C4-2B (cell line): ENCODE data around the gene ASAP2.

Experiments used
- H3K27ac ChIP-seq: fragments of 450-650 bp; 2 replicates; pipeline ENCODE4 v1.5.1; 2017
- CTCF ChIP-seq: fragments of 450-650 bp; conservative IDR thresholded peaks from 2 replicates; pipeline ENCODE4 v1.5.1; 2017; ENCODE audit warnings: mild to moderate bottlenecking
- ZFX ChIP-seq: fragments of 450-650 bp; IDR thresholded peaks from 2 replicates; pipeline ENCODE4 v1.6.1; 2017

The ASAP2 gene

GRCh38 chr2:9268301-9269080, 61.9 kb downstream of the ASAP2 start:
- TF ChIP-seq CTCF: no peak
- TF ChIP-seq ZFX: no peak
- H3K27ac ChIP-seq: no peak overlapping the region

GRCh38 chr2:9269295-9269694, 62.7 kb downstream of the ASAP2 start:
- H3K27ac ChIP-seq: no peak overlapping the region

GRCh38 chr2:9269695-9270360, 63.2 kb downstream of the ASAP2 start:
- no peak overlapping the region for H3K27ac ChIP-seq
- no peak for TF ChIP-seq CTCF

More at GRCh38 chr2:9269295-9269694, 62.7 kb downstream of the ASAP2 start:
- TF ChIP-seq ZFX: no peak
- TF ChIP-seq CTCF: no peak

- no peak overlapping the region for H3K27ac ChIP-seq
- TF ChIP-seq ZFX (no peak), CTCF (no peak)
Measured at GRCh38 chr2:9271091-9271490, 64.5 kb downstream of the ASAP2 start.

GRCh38 chr2:9271691-9272090, 65.1 kb downstream of the ASAP2 start:
- TF ChIP-seq CTCF (no peak), ZFX (no peak)

GRCh38 chr2:9273486-9274130, 67.0 kb downstream of the ASAP2 start:
- TF ChIP-seq ZFX: no peak
- no peak for TF ChIP-seq CTCF
- H3K27ac ChIP-seq: no peak overlapping the region

More at GRCh38 chr2:9271691-9272090, 65.1 kb downstream of the ASAP2 start:
- H3K27ac ChIP-seq: no peak overlapping the region

- no peak overlapping the region for H3K27ac ChIP-seq
- TF ChIP-seq CTCF: no peak
- TF ChIP-seq ZFX: no peak
Measured at GRCh38 chr2:9274701-9275343, 68.2 kb downstream of the ASAP2 start.
